HepG2 (cell line): ENCODE measurements around the gene RRBP1. TPM values are rescaled to one million over a fixed set of nuclear protein-coding genes. Genes with fewer than 3 reads are reported as not detected.
A peak's percentile ranks its signal among the peaks of the same experiment; 100 is the strongest.

Source experiments
- ARID3A ChIP-seq: IDR thresholded peaks from 2 replicates; pipeline ENCODE4 v1.6.1; 2012; ENCODE audit warnings: low read depth, low read length, improper control_type of control experiment
- ATF6 ChIP-seq: sonication (generic); formaldehyde crosslinking; conservative IDR thresholded peaks from 2 replicates; pipeline ENCODE4 v1.4.0; 2020; ENCODE audit warnings: missing genetic modification reagents
- GPBP1L1 ChIP-seq: sonication (generic); formaldehyde crosslinking; IDR thresholded peaks from 2 replicates; pipeline ENCODE4 v1.5.0; 2020; ENCODE audit warnings: mild to moderate bottlenecking, missing genetic modification reagents
- HDAC1 ChIP-seq: sonication (generic); formaldehyde crosslinking; IDR thresholded peaks from 2 replicates; pipeline ENCODE4 v1.5.1; 2020; ENCODE audit warnings: mild to moderate bottlenecking, missing genetic modification reagents
- HES4 ChIP-seq: sonication (generic); formaldehyde crosslinking; IDR thresholded peaks from 2 replicates; pipeline ENCODE4 v1.9.0; 2021; ENCODE audit warnings: mild to moderate bottlenecking, missing genetic modification reagents, borderline replicate concordance
- MAFK ChIP-seq, 2 experiments: IDR thresholded peaks in 1 of 2; conservative IDR thresholded peaks in 1 of 2; 2 replicates each; pipeline ENCODE4 v1.6.1; 2011; ENCODE audit warnings: improper control_type of control experiment in 2 of 2, low read length in 2 of 2
- MAX ChIP-seq: IDR thresholded peaks from 2 replicates; pipeline ENCODE4 v1.6.1; 2012; ENCODE audit warnings: inconsistent platforms
- NR2F6 ChIP-seq, 2 experiments: IDR thresholded peaks; 2 replicates each; pipeline ENCODE4 v1.6.1; 2016; ENCODE audit warnings: antibody characterized with exemption in 1 of 2, mild to moderate bottlenecking in 1 of 2
- REXO4 ChIP-seq: sonication (generic); formaldehyde crosslinking; IDR thresholded peaks from 2 replicates; pipeline ENCODE4 v1.8.0; 2022; ENCODE audit warnings: missing genetic modification reagents, mild to moderate bottlenecking, borderline replicate concordance
- TFE3 ChIP-seq: IDR thresholded peaks from 2 replicates; pipeline ENCODE4 v1.6.1; 2016
- TGIF2 ChIP-seq: IDR thresholded peaks from 2 replicates; pipeline ENCODE4 v1.6.1; 2016; ENCODE audit warnings: control low read depth, missing compliant biosample characterization
- YY1 ChIP-seq: IDR thresholded peaks from 2 replicates; pipeline ENCODE4 v1.6.1; 2011; ENCODE audit warnings: low read length, low read depth, moderate library complexity, mild to moderate bottlenecking; ENCODE audit not compliant: insufficient read depth, insufficient replicate concordance
- ZIK1 ChIP-seq: sonication (generic); formaldehyde crosslinking; IDR thresholded peaks from 2 replicates; pipeline ENCODE4 v1.5.0; 2020; ENCODE audit warnings: mild to moderate bottlenecking, low read depth, missing genetic modification reagents, borderline replicate concordance
- ZMYM3 ChIP-seq: sonication (generic); formaldehyde crosslinking; IDR thresholded peaks from 2 replicates; pipeline ENCODE4 v1.5.1; 2020; ENCODE audit warnings: mild to moderate bottlenecking, missing genetic modification reagents
- ZNF382 ChIP-seq: sonication (generic); formaldehyde crosslinking; IDR thresholded peaks from 2 replicates; pipeline ENCODE4 v1.5.0; 2020; ENCODE audit warnings: missing genetic modification reagents, mild to moderate bottlenecking, borderline replicate concordance
- ZNF761 ChIP-seq: sonication (generic); formaldehyde crosslinking; conservative IDR thresholded peaks from 2 replicates; pipeline ENCODE4 v1.4.0; 2020; ENCODE audit warnings: mild to moderate bottlenecking, missing genetic modification reagents
- ZNF788 ChIP-seq: sonication (generic); formaldehyde crosslinking; IDR thresholded peaks from 2 replicates; pipeline ENCODE4 v1.5.0; 2020; ENCODE audit warnings: mild to moderate bottlenecking, missing genetic modification reagents, borderline replicate concordance
- ZSCAN20 ChIP-seq: sonication (generic); formaldehyde crosslinking; IDR thresholded peaks from 2 replicates; pipeline ENCODE4 v1.4.0; 2020; ENCODE audit warnings: missing genetic modification reagents, mild to moderate bottlenecking, borderline replicate concordance
- ZSCAN5A ChIP-seq: sonication (generic); formaldehyde crosslinking; IDR thresholded peaks from 2 replicates; pipeline ENCODE4 v1.8.0; 2022; ENCODE audit warnings: mild to moderate bottlenecking, missing genetic modification reagents, borderline replicate concordance
- polyA plus RNA-seq, 8 experiments: library from polyadenylated mRNA; depleted of rRNA in 3 of 8; stranded (reverse) in 7 of 8; unstranded in 1 of 8; fragments of >200 nt; fragmentation: Illumina TruSeq in 4 of 8; extraction: Trizol in 4 of 8; gene quantifications; 2 replicates each; pipeline versions ENCODE4 v1.2.1 to v1.2.3, GENCODE V29; 2011 to 2016; ENCODE audit warnings: low read depth in 4 of 8, missing spikeins in 1 of 8, mixed read lengths in 1 of 8; ENCODE audit not compliant: insufficient read depth in 1 of 8
- total RNA-seq, 5 experiments: library from RNA; depleted of rRNA; stranded (reverse); fragments of >200 nt; fragmentation: Illumina TruSeq; extraction: Trizol; gene quantifications; 2 replicates each; pipeline ENCODE4 v1.2.3, GENCODE V29; 2016; ENCODE audit warnings: low read depth in 1 of 5

RRBP1 gene
- total and polyA plus RNA-seq, 2 of the 13 experiments (the other 11 are each of a cell fraction or from before 2014, with no cell fraction given): 150 to 222 TPM

- TF ChIP-seq HES4 (CRISPR knock-in tag) (0 out of 2 replicates have a peak, but pooled peaks have one; percentile 68), REXO4 (CRISPR knock-in tag) (no peak), MAX (0 out of 2 replicates have a peak, but pooled peaks have one; percentile 6), ATF6 (CRISPR knock-in tag) (no peak), ZSCAN20 (CRISPR knock-in tag) (no peak), ZNF382 (no peak), ZMYM3 (CRISPR knock-in tag) (no peak), TGIF2 (CRISPR knock-in tag) (no peak), HDAC1 (no peak; the same call in 1 of the 2 replicates), TFE3 (no peak), ZSCAN5A (no peak), ARID3A (no peak), GPBP1L1 (CRISPR knock-in tag) (no peak), ZIK1 (CRISPR knock-in tag) (0 out of 2 replicates have a peak, but pooled peaks have one; percentile 9), NR2F6 (IDR thresholded peaks at IDR 0.05) (no peak), NR2F6 (CRISPR knock-in tag; IDR thresholded peaks at IDR 0.05) (no peak), MAFK (conservative IDR thresholded peaks at IDR 0.05 in 1 of 2, IDR thresholded peaks at IDR 0.05 in 1 of 2; ENCODE audit: low read length in 2 of 2) (no peak), YY1 (no peak), ZNF788 (CRISPR knock-in tag) (peak; percentile 27; the same call in 1 of the 2 replicates), ZNF761 (CRISPR knock-in tag) (no peak)
Observed at GRCh38 chr20:17709361-17710293, 27.6 kb upstream of the RRBP1 start (continued).
